ENCODE results near the gene PTBP1. TPM values are rescaled to one million over a fixed set of nuclear protein-coding genes. Genes with fewer than 3 reads are reported as not detected.
"Not testable (repeated sequence)": the region's sequence is repeated elsewhere in the genome, so short reads cannot be mapped to it uniquely, and the experiment has no call there.

Gene PTBP1
- total RNA-seq, 1 donor from 2014 or later, result 217 TPM

DNA sequence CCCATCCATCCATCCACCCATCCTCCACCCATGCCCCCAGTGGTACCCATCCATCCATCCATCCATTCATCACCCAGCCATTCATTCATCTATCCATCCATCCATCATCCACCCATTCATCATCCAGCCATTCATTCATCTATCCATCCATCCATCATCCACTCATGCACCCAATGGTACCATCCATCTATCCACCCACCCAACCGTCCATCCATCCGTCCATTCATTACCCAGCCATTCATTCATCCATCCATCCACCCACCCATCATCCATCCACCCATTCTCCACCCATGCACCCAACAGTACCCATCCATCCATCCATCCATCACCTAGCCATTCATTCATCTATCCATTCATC is 19.2 kb downstream of the PTBP1 start:
- intact Hi-C loops (cut with DNase I), result no loop called here
- ATAC-seq, result no peak
- DNase-seq (ENCODE audit: low spot score), result no peak

DNA sequence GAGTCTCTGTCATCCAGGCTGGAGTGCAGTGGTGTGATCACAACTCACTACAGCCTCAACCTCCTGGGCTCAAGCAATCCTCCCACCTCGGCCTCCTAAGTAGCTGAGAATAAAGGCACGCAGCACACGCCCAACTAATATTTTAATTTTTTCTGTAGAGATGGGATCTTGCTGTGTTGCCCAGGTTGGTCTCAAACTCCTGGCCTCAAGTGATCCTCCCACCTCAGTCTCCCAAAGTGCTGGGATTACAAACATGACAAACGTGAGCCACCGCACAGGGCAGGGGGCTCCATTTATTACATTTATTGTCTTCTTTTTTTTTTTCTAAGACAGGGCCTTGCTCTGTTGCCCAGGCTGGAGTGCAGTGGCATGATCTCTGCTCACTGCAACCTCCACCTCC is 23.0 kb downstream of the PTBP1 start:
- DNase-seq (ENCODE audit: low spot score); intact Hi-C loops (cut with DNase I); ATAC-seq: not testable (repeated sequence)

DNA sequence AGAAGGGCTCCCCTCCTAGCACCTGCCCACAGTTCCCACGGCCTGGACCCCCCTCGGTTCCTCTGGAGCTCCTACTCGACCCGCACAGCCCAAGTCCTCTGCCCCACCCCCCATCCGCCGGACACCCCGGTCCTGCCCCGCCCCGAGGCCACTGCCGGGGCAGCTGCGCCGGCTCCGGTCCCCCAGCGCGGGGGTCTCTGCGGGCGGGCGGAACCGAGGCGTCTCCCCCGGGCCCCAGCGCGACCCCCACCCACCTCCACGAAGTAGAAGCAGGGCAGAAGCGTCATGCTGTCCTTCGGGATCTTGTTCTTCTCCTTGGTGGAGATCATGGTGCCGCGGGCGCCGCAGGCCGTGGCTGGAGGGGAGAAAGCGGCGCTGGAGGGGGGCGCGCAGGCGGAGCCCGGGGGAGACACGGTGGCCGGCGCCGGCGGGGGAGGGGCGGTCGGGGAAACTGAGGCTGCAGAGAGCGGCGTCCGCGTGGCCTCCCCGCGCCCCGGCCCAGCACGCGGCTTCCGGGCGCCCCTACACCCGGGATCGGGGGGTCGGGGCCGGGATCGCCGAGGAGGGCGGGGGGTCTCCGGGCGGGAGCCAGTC is 24.1 kb downstream of the PTBP1 start:
- intact Hi-C loops (cut with DNase I), result no loop called here
- no peak for ATAC-seq
- DNase-seq (ENCODE audit: low spot score), result no peak

DNA sequence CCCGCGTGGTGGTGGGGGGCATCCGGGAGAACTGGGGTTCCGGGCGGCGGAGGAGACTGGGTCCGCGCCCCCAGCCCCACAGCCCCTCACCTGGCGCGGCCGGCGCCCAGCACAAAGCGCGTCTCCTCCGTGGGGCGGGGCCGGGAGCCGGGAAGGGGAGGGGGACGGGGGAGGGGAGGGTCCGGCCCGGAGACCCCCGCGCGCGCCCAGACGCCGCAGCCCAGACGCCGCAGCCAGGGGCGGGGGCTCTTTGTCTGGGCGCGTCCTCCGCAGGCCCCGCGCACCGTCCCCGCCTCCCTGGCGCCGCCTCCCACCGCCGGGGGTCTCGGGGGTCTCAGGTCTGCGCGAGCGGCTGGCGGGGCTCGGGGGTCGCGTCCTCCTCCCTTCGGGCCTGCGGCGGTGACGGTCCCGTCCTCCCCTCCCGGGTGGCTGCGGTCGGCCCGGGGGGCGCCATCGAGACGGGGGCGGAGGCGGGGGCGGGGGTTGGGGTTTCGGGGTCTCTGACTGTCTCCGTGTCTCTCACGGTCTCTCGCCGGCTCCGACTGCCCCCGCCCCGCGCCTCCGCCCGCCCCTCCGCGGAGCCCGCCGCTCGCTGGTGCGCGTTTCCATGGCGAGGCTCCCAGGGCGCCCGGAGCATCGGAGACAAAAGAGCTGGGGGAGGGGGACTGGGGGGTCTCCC is 24.7 kb downstream of the PTBP1 start, which contains the start of gene PLPPR3:
TSS of gene PLPPR3 (minus strand) at position 131 of the 679 bp plus-strand sequence. CDS start 396 bp downstream, outside the sequence.
- DNase-seq (ENCODE audit: low spot score) (no peak), ATAC-seq (no peak)
- intact Hi-C loops (cut with DNase I), result no loop called here

DNA sequence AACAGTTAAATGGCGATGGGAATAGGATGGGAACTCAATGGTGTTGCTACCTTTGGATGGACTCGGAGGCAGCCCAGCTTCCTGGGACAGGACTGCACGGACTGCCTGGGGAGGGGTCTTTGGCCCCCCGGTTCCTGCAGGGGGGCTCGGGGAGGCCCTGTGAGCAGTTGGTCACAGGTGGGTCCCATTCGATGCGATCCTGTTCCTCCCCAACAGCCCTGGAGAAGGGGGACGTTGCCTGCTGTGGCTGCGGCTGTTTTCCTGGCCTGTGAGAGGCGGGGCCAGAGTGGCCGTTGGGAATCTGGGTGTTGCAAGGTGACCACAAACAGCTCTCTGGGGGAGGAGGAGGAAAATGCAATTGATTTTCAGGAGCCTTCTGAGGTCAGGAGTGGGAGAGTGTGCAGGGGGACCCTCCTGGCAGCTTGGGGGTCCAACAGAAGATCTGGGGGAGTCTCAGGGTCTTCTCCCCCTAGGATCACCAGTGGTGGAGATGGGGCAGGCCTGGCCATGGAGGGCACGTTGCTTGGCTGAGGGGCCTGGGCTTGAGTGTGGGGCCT is 26.4 kb downstream of the PTBP1 start:
- DNase-seq (ENCODE audit: low spot score), result no peak
- intact Hi-C loops (cut with DNase I), result no loop called here

DNA sequence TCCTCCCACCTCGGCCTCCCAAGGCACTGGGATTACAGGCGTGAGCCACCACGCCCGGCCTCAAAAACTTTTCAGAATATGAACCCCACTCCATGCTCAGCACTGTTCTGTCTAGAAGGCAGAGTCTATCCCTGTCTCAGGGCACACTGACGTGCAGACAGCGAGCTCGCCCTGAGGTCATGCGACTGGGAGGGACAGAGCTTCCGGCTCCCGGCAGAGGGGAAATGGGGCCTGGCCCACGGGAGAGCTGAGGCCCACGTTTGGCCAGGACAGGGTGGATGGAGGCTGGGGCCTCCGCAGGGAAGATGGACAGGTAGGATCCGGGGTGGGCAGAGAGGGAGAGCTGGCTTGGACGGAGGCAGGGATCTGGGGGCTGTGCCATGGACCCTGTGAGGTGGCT is 27.6 kb downstream of the PTBP1 start:
- intact Hi-C loops (cut with DNase I), result no loop called here
- peak; percentile 27 for ATAC-seq
- DNase-seq (ENCODE audit: low spot score), result no peak

More for the DNA sequence above, 26.4 kb downstream of the PTBP1 start:
- no peak for ATAC-seq

DNA sequence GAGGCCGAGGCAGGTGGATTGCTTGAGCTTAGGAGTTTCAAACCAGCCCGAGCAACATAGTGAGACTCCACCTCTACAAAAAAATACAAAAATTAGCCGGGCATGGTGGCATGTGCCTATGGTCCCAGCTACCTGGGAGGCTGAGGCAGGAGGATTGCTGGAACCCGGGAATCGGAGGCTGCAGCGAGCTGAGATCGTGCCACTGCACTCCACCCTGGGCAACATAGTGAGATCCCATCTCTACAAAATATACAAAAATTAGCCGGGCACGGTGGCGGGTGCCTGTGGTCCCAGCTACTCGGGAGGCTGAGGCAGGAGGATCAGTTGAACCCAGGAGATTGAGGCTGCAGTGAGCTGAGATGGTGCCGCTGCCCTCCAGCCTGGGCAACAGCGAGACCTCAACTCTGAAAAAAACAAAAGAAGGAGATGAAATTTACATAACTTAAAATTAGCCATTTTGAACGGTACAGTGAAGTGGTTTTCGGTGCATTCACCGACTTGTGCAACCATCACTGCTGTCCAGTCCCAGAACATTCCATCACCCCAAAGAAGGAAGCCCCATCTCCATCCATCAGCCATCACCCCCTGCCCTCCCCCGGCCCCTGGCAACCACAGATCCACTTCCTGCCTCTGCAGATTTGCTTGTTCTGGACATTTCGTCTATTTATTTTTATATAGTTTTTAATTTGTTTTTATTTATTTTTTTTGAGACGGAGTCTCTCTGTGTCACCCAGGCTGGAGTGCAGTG is 28.8 kb downstream of the PTBP1 start:
- intact Hi-C loops (cut with DNase I), result no loop called here
- ATAC-seq (no peak), DNase-seq (ENCODE audit: low spot score) (no peak)

DNA sequence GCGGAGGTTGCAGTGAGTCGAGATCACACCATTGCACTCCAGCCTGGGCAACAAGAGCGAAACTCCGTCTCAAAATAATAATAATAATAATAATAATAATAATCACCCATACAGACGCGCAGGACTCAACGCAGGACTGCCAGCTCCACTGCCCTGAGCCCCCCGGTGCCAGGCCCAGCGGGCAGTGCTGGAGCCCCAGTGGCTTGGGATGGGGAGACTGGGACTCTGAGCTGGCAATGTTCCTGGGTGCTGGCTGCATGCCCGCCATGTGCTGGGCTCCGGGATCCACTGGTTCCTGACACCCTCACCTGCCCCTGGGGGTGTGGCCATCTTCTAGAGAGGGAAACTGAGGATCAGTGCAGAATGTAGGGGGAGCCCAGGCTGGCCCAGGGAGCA is 30.1 kb downstream of the PTBP1 start:
- intact Hi-C loops (cut with DNase I), result no loop called here
- ATAC-seq, result no peak
- DNase-seq (ENCODE audit: low spot score), result no peak

DNA sequence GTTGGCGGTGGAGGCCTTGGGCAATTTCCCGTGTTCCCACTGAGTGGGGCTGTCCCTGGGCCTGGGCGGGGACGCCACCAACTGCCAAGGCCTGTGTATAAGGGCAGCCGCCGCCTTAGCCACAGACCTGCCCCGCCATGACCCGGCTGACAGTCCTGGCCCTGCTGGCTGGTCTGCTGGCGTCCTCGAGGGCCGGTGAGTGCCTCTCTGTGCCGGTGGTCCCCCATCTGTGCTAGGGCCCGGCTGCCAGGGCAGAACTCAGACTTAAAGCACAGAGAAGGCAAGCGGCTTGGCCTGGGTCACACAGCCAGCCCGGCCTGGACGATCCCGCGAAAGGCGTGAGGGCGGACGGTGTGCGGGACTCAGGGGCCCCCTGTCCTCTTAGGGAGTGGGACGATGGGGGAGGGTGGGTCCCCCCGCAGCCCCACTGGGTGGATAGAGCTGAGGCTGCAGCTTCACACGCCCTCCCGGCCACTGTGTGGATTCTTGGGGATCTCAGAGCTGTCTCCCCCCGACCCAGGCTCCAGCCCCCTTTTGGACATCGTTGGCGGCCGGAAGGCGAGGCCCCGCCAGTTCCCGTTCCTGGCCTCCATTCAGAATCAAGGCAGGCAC is 30.6 kb downstream of the PTBP1 start, which contains the start of gene AZU1:
TSS of gene AZU1 (plus strand) at position 128 of the 612 bp plus-strand sequence. CDS start at position 138, 10 bp downstream.
- DNase-seq (ENCODE audit: low spot score) (no peak), ATAC-seq (no peak)
- intact Hi-C loops (cut with DNase I), result no loop called here

DNA sequence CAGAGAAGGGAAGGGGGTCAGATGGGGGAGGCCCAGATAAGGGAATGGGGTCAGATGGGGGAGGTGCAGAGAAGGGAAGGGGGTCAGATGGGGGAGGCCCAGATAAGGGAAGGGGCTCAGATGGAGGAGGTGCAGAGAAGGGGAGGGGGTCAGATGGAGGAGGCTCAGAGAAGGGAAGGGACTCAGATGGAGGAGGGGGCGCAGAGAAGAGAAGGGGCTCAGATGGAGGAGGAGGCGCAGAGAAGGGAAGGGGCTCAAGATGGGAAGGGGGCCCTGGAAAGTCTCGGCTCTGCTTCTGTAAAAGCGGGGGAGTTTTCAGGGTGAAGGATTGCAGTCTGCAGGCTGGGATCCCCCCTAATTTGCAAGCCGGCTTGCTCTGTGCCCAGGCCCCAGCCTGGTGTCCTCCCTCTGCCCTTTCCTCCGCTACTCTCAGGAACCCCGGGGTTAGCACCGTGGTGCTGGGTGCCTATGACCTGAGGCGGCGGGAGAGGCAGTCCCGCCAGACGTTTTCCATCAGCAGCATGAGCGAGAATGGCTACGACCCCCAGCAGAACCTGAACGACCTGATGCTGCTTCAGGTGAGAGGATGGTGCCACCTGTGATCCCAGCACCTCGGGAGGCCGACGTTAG is 32.0 kb downstream of the PTBP1 start:
- ATAC-seq (no peak), DNase-seq (ENCODE audit: low spot score) (no peak)

DNA sequence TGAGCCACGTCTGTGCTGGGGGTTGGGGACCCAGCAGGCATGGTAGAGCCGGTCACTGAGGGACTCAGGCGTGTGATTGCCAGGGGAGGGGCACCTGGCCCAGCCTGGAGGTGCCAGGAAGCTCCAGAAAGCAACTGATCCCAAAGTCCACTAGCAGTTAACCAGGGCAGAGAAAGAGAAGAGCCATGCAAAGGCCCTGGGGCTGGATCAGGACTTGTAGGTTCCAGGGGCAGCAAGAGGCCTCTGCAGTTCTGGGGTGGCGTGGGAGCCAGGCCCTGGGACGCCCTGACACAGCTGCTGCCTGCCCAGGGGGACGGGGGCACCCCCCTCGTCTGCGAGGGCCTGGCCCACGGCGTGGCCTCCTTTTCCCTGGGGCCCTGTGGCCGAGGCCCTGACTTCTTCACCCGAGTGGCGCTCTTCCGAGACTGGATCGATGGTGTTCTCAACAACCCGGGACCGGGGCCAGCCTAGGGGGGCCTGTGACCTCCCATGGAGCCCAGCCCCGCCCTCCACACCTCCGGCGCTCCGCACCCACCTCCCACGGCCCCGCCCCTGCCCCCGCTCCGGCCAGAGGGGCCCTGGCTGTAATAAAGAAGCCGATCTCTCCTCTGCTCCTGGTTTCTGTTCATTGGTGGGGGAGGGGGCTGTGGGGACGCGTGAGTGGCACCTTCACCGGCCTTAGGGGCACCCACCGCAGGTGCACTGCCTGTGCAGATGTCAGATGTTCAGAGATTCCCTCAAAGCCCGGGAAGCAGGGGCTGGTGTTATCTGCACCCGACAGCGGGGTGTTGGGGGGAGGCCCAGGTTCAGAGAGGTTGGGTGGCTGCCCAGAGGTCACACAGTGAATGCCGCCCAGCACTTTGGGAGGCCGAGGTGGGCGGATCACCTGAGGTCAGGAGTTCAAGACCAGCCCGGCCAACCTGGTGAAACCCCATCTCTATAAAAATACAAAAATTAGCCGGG is 34.4 kb downstream of the PTBP1 start:
- ATAC-seq, result peak; percentile 18
- no peak for DNase-seq (ENCODE audit: low spot score)
- intact Hi-C loops (cut with DNase I), result no loop called here

More for the DNA sequence above, 32.0 kb downstream of the PTBP1 start:
- intact Hi-C loops (cut with DNase I), result no loop called here

DNA sequence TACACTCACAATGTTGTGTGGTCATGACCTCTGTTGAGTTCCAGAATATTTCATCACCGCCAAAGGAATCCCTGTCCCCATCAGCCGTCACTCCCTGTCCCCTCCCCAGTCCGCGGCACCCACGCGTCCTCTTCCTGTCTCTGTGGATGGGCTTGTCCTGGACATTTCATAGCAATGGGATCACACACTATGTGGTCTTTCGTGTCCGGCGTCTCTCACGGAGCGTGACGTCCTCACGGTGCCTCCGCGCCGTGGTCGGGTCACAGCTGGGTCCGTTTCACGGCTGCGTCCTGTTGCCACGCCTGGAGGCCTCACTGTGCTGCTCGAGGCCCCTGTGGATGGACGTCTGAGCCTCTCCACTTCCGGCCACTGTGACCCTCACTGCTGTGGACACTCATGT is 37.0 kb downstream of the PTBP1 start:
- ATAC-seq (no peak), DNase-seq (ENCODE audit: low spot score) (no peak)
- intact Hi-C loops (cut with DNase I), result no loop called here

DNA sequence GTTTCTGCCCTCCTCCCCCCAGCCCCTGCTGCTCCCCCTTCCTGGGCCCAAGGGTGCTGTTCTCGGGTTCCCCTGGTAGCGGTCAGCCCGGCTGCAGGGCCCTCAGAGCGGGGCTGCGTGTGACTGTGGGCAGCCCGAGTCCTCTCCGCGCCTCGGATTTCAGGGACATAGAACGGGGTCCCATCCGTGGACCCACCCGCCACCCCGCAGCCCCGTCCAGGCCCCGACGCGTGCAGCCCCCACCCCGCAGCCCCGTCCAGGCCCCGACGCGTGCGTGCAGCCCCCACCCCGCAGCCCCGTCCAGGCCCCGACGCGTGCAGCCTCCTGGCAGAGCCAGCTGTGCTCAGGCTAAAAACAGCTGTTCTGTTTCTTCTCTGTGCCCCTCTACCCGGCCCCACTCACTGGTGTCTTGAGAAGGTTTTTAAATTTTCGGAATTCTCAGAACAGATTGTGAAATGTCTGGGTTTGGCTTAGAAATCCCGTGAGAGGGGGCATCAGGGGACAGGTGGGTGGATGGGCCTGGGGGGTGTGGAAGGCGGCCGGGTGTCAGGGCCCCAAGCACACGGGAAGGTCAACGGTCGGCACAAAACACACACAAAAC is 38.1 kb downstream of the PTBP1 start:
- ATAC-seq (peak; percentile 61), DNase-seq (ENCODE audit: low spot score) (no peak)
- intact Hi-C loops (cut with DNase I), result no loop called here

DNA sequence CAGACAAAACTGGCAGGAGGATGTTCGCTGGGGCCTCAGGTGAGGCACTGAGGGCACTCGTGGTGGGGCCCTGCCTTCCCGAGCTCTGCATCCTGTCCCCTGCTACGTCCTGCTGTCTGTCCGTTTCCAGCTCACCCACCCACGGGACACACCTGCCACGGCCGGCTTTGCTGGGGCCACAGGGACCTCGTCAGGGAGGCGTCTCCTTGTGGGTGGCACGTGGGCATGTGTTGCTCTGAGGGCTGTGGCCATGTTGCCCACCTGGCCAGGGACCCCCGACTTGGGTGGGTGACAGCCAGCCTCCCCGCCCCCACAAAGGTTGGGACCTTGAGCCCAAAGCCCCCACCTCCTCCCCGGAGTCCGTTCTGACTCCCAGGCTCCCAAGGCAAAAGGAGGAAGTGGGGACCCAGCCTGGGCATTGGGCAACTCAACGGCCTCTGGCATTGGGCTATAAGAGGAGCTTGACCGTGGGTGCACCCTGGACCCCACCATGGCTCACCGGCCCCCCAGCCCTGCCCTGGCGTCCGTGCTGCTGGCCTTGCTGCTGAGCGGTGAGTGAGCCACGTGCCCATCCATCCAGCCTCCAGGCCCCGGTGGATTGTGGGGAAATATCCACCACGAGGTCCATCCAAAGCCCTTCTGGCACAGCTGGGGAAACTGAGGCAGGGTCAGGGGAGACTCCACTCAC is 43.4 kb downstream of the PTBP1 start, which contains the start of gene PRTN3:
TSS of gene PRTN3 (plus strand) at position 481 of the 688 bp plus-strand sequence. CDS start at position 491, 10 bp downstream.
- ATAC-seq, result no peak

DNA sequence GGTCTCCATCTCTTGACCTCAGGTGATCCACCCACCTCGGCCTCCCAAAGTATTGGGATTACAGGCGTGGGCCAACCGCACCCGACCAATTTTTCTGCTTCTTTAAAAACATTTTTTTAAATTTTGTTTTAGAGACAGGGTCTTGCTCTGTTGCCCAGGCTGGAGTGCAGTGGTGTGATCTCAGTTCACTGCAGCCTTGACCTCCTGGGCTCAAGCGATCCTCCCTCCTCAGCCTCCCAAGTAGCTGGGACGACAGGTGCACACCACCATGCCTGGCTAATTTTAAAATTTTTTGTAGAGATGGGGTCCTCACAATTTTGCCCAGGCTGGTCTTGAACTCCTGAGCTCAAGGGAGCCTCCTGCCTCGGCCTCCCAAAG is 45.5 kb downstream of the PTBP1 start:
- DNase-seq (ENCODE audit: low spot score); intact Hi-C loops (cut with DNase I); ATAC-seq: not testable (repeated sequence)

More for the DNA sequence above, 43.4 kb downstream of the PTBP1 start, which contains the start of gene PRTN3:
- no peak for DNase-seq (ENCODE audit: low spot score)
- intact Hi-C loops (cut with DNase I), result no loop called here

DNA sequence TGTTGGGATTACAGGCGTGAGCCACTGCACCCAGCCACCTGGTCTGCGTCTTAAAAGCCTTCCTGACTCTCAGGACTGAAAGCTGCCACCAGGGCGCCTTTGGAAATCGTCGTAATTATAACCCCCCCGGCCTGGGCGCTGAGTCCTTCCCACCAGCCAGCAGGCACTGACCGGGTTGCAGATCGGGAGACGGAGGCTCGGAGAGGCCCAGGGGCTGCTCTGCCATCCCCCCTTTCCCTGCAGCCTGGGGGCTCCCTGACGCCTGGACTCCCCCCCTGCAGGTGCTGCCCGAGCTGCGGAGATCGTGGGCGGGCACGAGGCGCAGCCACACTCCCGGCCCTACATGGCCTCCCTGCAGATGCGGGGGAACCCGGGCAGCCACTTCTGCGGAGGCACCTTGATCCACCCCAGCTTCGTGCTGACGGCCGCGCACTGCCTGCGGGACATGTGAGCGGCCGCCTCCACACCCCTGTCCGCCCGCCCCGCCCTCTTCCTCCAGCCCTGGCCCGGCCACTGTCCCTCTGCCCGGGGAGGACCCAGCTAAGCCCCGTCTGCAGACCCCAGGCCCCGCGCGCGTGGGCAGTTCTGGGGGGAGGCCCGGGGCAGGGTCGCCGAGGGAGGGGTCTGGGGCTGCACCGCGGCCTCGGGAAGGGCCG is 46.1 kb downstream of the PTBP1 start:
- intact Hi-C loops (cut with DNase I), result no loop called here
- DNase-seq (ENCODE audit: low spot score) (peak; percentile 72), ATAC-seq (peak; percentile 40)

All from sciatic nerve (tissue), 2 donors.